DMS114 treated with DMSO at 0.1 percent for 48 hours (cell line): ENCODE measurements around the gene PPARA.
"Not testable (repeated sequence)": the region's sequence is repeated elsewhere in the genome, so short reads cannot be mapped to it uniquely, and the experiment has no call there.

ENCODE experiments used
- DNase-seq: peaks from one replicate; lab custom pipeline; 2025; ENCODE audit not compliant: unreplicated experiment; lab: John Stamatoyannopoulos, UW

The PPARA gene

DNA sequence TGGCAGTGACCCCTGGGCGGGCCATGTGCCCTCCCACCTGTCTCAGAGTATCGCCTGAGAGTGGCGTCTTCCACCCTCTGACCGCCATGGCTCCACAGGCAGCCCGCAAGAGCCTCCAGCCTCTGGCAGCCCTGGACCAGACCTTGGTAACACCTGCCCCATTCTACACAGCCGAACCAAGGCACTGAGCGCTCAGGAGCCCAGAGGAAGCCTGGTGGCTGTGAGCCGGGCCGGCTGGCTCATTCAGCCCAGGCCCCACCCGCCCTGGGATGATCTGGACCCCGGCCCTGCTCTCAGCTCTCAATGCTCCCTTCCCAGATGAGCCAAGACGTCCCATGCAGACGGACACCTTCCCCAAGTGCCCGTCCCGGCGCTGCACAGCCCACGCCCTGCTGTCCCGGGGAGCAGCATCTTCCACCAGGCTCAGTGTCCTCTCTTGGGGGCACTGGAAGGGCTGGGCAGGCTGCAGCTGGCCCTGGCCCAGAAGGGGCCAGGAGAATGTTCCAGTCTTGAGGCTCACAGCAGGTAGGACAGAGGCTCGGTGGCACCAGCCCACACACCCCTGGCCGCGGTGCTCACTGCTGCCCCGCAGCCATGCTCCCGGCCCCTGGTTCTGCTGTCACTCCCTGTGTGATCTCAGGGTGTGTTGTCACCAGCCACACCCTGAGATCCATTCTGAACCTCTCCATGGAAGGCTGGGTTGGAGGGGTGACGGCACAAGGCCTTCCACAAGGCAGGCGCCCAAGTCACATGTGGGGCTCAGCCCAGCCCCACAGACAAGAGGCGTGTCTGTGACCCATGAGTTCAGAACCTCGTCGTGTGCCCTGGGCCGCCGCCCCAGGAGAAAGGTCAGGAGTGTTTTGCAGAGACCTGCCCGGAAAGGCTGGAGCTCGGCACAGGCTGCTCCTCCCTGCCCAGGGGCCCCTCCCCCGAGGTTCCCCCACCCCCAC, 24.2 kb upstream of the PPARA start:
- DNase-seq = no peak

DNA sequence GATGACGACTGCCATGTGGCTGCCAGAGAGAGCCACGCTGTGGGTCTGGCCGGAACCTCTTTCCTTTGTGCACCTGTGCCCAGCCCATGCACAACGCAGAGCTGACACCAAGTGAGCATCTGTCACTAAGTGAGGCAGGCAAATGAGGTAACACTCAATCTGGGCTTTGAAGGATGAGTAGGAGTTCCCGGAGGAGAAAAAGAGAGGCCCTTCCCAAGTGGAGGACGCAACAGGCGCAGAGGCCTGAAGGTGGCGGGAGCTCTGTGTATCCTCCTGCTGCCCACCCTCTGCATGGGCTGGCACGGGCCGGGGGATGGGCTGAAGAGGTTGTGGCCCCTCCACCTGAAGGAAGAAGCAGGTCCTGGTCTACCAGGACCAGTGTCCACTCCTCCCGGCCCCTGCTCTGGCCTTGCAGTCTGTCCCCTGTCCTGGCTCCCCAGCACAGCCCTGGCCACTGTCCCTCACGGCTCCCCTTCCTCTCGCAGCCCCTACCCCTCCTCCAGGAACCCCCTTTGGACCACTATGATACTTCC, 23.4 kb upstream of the PPARA start:
- DNase-seq = no peak

DNA sequence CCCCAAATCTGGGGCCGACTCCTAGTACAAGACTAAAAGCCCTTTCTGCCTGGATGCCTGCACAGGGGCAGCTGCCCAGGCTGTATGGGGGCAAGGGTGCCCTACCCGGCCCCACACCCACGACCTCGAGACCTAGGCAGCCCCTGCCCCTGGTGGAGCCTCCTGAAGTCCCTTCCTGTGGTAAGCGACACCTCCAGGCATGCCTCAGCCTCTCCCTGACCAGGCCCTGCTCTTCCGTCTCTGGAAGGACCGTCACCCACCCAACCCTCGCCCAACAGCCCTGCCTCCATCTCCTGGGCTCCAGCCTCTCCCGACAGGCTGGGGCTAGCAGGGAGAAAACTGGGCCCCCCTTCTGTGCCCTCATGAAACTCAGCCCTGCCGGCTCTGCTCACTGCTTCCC, 22.8 kb upstream of the PPARA start:
- DNase-seq = no peak

DNA sequence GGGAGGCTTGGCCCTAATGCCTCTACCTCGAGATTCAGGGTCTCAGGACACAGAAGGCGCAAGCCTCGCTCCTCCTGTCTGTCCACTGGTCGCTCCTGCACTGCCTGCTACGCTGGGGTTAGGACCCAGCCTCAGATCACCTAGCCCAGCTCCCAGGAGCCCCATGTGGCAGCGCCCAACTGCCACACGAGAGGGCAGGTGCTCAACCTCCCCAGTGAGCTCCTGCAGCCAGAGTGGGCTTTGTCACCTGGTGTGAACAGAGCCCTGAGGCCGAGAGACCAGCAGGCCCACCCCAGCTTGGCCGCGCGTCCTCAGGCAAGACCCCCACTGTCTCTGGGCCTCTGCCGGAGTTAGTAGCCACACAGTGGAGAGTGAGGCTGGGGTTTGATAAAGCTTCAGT, 21.7 kb upstream of the PPARA start:
- no peak for DNase-seq

DNA sequence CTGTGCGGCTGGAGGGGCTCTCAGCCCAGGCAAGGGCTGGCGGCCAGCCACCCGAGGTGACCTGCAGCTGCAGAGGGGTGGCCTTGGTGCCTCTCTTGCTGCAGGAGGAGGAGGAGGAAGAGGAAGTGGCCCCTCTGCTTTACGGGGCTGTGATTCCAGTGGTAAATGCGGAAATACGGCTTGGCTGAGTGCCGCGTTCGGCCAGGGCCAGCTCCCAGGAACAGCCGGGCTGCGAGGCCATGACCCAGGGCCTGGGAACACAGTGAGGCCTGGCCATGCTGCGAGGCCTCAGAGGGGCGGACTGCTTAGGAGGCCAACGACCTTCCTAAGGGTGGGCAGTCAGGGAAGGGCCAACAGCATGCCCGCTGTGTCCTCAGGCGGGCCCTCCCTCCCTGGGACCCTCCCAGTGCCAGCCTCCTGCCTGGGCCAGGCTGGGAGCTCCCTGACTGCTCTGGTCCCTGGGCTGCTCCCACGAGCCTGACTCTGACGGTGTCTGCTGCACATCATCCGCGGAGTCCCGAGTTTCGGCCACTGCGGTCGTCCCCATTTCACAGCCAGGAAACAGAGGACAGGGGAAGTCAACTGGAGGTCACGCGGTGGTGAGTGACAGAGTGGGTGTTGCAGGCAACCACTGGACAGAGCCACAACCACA, 20.8 kb upstream of the PPARA start:
- DNase-seq = no peak

DNA sequence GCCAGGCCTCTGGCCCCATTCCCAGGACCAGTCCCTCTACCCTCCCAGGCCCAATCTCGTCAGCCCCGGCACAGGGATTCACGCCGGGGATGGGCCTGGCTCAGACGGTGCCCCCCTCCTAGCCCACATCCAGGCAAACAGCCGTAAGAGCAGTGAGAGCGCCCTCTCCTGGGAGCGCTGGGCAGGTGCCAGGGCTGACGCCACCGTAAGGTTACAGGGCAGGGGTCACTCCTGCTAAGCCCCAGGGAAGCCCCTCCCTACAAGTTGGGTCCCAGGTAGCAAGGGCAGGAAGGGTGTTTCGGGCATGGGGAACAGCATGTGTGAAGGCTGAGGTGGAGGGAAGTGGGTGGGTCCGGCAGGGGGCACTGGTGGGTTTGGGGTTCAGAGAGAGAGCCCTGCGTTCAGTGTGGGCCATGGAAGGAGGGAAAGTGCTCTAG, 19.2 kb upstream of the PPARA start:
- no peak for DNase-seq

DNA sequence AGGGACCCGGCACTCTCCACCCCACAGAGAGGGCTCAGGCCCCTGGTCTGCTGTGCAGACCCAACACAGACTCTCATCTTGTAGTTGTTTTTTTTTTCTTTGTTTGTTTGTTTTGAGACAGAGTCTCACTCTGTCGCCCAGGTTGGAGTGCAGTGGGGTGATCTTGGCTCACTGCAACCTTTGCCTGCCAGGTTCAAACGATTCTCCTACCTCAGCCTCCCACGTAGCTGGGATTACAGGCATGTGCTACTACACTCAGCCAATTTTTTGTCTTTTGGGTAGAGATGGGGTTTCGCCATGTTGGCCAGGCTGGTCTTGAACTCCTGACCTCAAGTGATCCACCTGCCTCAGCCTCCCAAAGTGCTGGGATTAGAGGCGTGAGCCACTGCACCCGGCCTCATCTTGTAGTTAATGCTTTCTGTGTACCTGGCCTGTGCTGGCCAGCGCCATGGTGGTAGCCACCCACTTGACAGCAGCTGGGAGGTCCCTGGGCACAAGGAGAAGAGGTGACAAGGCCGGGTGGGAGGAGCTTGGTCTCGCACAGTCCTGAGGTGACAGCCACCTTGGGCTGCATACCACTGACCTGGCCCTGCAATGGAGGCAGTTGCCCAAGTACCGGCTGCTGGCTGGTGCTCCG, 18.0 kb upstream of the PPARA start:
- not testable (repeated sequence) for DNase-seq

DNA sequence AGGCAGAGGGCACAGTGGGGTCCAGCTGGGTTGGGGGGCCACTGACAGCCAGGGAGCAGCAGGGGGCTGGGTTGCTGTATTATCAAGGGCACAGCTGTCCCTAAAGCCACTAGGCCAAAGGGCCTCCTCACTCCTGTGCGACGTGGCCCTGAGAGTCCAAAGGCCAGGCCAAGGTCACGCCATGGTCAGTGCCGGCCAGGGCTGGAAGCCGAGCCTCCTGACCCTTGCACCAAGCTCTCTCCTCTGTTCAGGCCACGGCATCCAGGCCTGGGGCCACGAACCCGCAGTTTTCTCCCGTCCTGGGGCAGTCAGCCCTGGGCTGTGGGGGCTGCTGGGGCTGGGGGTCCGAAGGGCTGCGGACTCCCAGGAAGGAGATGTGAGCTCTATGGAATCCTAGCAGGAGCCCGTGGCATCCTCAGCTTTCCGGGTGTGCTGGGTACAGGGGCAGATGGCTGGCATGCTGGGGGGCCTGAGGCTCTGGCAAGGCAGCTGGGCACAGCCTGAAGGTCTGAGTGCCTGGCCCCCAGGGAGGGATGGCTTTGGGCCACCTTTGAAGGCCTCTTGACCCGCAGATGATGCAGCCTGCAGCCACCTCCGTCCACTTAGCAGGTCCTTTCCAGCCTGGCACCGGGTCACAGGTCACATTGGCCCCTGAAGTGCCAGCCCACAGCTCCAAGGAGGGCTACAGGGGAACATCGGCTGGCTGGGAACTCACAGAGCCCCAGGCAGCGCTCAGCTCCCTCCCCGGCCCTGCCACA, 17.3 kb upstream of the PPARA start:
- DNase-seq = no peak

DNA sequence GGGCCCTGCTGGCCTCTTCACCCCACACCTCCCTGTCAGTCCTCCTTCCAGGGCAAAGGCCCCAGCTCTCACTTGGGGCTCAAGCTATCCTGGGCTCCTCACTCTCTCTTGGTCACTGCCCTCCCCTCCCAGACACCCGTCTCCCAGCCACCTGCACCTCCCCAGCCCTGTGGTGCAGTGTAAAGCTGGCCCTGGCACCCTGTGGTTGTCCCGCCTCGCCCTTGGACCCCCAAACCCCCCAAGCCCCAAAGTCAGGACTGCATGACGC, 16.8 kb upstream of the PPARA start:
- no peak for DNase-seq

DNA sequence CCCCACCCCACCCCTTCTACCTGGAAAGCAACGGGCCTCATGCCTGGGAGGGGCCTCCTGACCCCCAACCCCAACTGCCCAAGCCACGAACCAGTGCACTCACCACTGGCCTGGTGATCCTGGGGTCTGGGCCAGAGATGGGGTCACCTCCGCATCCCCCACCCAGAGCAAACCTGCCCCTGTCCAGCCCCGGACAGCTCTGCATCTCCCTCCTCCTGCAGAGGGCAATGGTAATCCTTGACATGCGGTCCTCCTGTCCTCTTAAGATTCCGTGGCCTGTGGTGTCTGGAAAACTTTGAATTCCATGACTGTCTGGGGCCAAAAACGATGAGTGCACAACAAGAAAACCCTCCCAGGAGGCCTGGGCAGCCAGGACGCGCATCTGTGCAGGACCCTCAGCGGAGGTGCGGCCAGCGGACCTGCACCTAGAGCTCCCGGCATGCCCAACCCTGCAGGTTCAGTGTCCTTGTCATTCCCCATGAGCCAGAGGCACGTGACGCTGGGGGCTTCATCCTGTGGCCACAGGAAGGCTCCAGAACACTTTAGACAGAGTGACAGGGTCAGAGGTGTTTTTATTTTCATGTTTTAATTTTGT, 16.1 kb upstream of the PPARA start:
- DNase-seq = no peak

DNA sequence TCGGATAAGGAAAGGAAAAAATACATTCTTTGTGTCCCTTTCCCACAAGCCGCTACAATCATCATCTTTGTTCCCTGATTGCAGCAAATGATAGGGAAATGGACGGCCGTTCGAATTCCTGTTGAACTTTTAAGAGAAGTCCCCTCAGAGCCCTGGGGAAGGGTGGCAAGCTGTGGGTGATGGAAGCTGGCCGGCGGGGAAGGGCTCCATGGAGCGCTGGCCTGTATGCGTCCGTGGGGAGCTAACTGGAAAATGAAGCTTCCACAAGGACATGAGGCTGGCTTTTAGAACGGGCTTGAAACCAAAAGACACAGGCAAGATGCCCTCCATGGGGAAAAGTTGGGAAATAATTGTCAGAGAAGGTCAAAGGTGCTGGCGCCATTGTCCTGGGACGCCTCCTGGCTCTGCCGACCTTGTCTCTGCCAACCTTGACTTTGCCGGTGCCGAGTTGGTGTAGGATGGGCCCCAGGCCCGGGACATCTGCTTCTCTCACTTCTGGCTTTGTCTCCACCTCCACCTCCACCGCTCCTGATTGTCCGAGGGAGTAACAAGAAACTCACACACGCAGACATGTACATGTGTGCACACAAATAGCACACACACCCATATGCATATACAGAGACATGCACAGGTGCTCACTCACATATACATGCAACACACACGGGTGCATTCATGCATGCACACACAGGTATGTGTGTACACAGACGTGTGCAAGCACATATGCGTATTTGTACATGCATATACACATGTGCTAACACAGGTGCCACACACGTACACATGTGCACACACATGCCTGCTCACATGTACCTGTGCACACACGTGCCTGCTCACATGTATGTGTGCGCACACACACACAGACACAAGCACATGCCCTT, 14.5 kb upstream of the PPARA start:
- no peak for DNase-seq

DNA sequence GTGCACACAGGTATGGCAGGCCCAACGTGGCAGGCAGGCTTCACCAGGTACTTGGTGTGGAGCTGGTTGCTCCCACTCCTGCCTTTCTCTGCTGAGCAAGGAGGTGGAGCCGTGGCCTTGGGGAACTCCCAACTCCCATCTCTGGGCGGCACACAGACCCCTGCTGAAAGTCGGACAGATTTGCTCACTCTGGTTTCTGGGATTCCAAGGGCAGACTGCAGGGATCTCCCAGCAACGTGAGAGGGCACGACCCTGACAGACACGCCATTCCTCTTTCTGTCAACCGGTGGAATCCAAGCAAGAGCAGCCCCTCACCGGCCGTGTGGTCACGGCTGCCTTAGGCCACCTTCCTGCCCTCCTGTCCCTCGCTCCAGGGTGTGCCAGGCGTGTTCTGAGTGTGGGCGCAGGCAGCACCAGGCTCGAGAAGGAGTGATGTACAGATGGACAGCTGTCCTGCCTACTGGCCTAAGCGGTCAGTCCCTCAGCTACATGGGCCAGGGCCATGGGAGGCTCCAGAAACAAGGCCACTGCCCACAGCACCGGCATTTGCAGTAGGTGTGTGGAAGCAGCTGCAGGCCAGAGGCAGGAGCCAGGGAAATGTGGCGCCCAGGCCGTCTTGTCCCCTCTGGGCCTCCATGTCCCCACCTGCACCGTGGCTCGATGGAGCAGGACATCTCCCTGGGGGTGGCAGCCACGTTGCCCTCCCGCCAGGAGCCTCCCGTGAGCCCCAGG, 13.7 kb upstream of the PPARA start:
- no peak for DNase-seq

DNA sequence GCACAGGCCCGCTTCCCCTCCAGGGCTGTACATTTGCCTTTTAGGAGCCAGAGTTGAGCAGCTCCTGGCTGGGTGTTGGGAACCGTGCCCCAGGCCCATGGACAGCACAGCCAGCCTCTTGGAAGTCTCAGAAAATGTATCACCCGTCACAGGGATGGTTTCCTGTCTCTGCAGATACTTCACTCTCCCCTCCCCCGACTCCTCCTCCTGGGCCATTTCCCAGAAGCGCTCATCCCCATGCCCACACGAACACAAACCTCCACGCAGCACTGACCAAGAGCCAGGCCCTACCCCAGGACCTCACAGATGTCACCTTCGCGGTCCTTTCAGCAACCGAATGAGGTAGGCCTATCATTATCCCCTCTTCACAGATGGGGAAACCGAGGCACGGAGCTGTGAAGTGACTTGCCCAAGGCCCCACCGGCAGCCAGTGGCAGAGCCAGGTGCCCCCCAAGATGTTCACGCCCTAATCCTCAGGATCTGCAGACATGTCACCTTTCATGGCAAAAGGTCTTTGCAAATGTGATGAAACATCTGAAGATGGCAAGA, 13.0 kb upstream of the PPARA start:
- DNase-seq = no peak

DNA sequence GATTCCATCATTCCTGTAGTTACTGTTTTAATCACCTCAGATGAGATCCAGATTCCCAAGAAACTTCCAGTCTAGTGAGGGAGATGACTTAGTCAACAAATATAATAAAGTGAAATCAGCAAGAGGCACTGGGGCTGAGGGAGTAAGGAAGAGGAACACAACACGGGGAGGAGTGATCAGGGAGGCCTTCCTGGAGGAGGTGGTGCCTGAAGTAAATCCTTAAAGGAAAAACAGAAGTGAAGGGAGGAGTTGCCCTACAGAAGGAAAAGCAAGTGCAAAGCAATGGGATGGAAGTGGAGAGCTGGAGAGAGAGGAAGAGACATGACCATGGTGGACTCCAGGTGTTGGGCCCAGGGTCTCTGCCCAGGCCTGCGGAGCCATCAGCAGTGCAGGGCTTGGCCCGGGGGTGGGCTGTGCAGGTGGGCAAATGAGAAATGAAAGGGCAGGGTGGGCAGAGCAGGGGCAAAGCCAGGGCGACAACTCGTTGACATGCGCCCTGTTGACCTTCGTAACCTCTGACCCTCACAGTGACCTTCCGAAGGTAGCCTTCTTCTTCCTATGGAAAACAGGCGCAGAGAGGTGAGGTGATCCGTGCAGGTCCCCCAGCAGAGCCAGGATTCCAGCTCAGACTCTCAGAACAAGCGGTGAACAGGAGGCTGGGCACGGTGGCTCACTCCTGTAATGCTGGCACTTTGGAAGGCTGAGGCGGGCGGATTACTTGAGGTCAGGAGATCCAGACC, 12.1 kb upstream of the PPARA start:
- no peak for DNase-seq

DNA sequence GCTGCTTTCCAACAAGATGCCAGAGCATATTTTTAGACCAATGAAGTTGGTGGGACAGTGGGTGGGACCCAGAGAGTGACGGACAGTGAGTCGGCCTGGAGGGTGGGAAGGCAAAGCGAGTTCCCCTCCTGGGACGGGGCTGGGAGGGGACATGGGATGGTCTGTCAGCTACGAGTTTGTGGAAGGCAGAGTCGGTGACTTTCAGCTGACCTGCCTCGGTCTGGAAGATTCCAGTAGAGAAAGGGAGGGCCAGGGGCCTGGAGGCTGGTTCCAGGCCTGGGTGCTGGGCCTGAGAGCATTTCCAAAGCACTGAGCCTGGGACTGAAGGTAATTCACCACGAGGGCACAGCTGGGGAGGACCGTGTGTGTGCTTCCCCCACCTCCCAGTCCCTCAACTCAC, 10.9 kb upstream of the PPARA start:
- not testable (repeated sequence) for DNase-seq

DNA sequence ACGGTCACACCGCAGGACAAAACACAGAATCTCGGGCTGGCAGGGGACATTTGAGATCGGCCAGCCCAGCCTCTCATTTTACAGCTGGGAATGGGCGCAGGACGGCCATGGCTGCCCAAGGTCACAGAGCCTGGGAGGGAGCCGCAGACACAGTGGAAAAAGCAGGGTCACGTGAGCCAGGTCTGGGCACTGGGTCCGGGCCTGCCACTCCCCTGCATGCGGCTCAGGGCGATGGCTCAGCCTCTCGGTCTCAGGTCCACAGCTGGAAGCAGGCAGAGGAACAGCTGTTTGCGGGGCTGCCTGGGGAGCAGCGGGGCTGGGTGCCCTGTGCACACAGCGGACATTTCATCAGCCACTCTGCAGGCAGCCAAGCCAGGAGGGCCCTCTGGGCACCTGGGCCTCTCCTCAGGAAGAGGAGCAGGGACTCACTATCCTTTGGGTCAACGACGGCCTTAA, 10.4 kb upstream of the PPARA start:
- DNase-seq = no peak

DNA sequence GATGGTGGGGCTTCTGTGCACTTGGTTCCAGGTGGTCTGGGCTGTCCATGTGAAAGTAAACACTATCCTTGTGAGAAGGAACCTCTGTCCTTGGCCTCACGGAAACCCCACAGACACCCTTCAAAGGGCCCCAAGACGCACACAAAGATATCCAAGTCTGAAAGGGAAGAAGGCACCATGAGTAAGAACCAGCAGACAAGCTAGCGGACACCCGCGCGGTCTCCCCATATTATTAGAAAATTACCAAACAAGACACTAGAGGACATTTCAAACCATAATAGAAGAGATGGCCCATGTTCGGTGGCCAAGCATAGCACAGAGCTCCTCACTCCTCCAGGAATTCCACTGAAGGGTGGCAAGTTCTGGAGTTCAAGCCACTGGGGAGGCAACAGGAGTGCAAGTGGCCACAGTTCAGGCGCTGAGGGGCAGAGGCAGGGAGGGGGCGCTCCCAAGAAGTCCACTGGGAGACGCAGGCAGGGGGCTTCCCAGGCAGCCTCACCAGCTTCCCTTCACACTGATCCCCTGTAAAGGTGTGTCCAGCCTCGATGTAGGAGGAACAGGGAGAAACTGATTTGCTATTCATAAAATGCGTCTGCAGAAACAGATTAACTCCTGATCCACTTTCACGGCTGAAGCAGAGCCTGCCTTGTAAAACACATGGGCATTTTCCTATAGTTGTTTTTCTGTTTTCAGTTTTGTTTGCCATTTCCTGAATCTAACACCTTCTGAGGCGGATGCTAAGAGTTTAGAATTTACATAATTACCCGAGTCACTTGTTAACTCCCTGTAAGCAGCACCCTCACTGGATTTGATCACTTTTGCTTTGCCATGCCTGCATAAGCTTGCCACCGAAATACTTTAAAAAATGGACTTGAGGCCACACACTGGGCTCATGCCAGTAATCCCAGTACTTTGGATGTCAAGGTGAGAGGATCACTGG, 9.1 kb upstream of the PPARA start:
- DNase-seq = no peak
